Right lung (tissue), 10 donors: Measurements from ENCODE around the gene JMJD4. TPM values are rescaled to one million over a fixed set of nuclear protein-coding genes. Genes with fewer than 3 reads are reported as not detected.
A peak's percentile ranks its signal among the peaks of the same experiment; 100 is the strongest.

Source experiments
- DNase-seq, 2 donors: peaks; one replicate each; pipeline ENCODE4 v3.0.0-alpha.2; 2013
- long read RNA-seq, 8 donors: transcript quantifications; one replicate each; lab custom pipeline, GENCODE V29; 2026
- polyA plus RNA-seq, 5 donors: library from polyadenylated mRNA; unstranded; fragments of 120-200 nt; gene quantifications; one replicate each; pipeline versions ENCODE4 v1.2.1 to v1.2.3, GENCODE V29; 2013; ENCODE audit warnings: inconsistent platforms in 1 of 5, low replicate concordance in 1 of 5; ENCODE audit not compliant: insufficient read length in 5 of 5, insufficient read depth in 1 of 5

JMJD4 gene
- 10 to 100 TPM; 13.8 to 18.4 (median 16.0) TPM for polyA plus RNA-seq
- long read RNA-seq, donor 1, transcript JMJD4-201 (6 exons, 2,595 nt) = major isoform, 8 of 10 reads
- long read RNA-seq, donor 1, partial matches to known transcripts = 0 of 10 reads
- long read RNA-seq, donor 1, other reads (novel, unspliced or antisense) = 0 of 10 reads
- long read RNA-seq, donor 2, partial matches to known transcripts = 0 of 2 reads
- long read RNA-seq, donor 2, other reads (novel, unspliced or antisense) = 0 of 2 reads
- long read RNA-seq, donor 3, transcript JMJD4-201 (6 exons, 2,595 nt) = major isoform, 9 of 10 reads
- long read RNA-seq, donor 3, partial matches to known transcripts = 0 of 10 reads
- long read RNA-seq, donor 3, other reads (novel, unspliced or antisense) = 0 of 10 reads
- long read RNA-seq, donor 4, partial matches to known transcripts = 0 of 4 reads
- long read RNA-seq, donor 4, other reads (novel, unspliced or antisense) = 0 of 4 reads
- long read RNA-seq, donor 5, transcript JMJD4-201 (6 exons, 2,595 nt) = major isoform, 7 of 9 reads
- long read RNA-seq, donor 5, partial matches to known transcripts = 0 of 9 reads
- long read RNA-seq, donor 5, other reads (novel, unspliced or antisense) = 0 of 9 reads
- long read RNA-seq, donor 6, transcript JMJD4-201 (6 exons, 2,595 nt) = major isoform, 5 of 9 reads
- long read RNA-seq, donor 6, partial matches to known transcripts = 0 of 9 reads
- long read RNA-seq, donor 6, other reads (novel, unspliced or antisense) = 0 of 9 reads
- long read RNA-seq, donor 7, transcript JMJD4-201 (6 exons, 2,595 nt) = major isoform, 5 of 13 reads
- long read RNA-seq, donor 7, partial matches to known transcripts = 6 of 13 reads
- long read RNA-seq, donor 7, other reads (novel, unspliced or antisense) = 0 of 13 reads
- long read RNA-seq, donor 8, partial matches to known transcripts = 0 of 1 reads
- long read RNA-seq, donor 8, other reads (novel, unspliced or antisense) = 0 of 1 reads

- peak; percentile 91 to 92 for DNase-seq
Observed at GRCh38 chr1:227734856-227735538, at the start of gene JMJD4, which contains the start of gene SNAP47. TSS of gene JMJD4 (minus strand) at chr1:227735302. CDS start at chr1:227735273, 29 bp downstream. TSS of gene SNAP47 (plus strand) at chr1:227735435. CDS start at chr1:227747737, 12,302 bp downstream.

GRCh38 chr1:227782226-227782625 is 47.1 kb upstream of the JMJD4 start:
- no peak for DNase-seq

- DNase-seq = no peak
Observed at GRCh38 chr1:227781314-227781930, 46.3 kb upstream of the JMJD4 start.

- no peak for DNase-seq
Observed at GRCh38 chr1:227780101-227781044, 45.3 kb upstream of the JMJD4 start.

- no peak for DNase-seq
Observed at GRCh38 chr1:227779685-227780084, 44.6 kb upstream of the JMJD4 start.

- no peak for DNase-seq
Observed at GRCh38 chr1:227779021-227779441, 43.9 kb upstream of the JMJD4 start.

- DNase-seq = no peak
Observed at GRCh38 chr1:227778401-227778947, 43.4 kb upstream of the JMJD4 start.

- DNase-seq = no peak
Observed at GRCh38 chr1:227777646-227778045, 42.5 kb upstream of the JMJD4 start.

- DNase-seq = no peak
Observed at GRCh38 chr1:227777156-227777555, 42.1 kb upstream of the JMJD4 start.

- no peak for DNase-seq
Observed at GRCh38 chr1:227776331-227776771, 41.2 kb upstream of the JMJD4 start.

- DNase-seq = no peak
Observed at GRCh38 chr1:227775841-227776240, 40.7 kb upstream of the JMJD4 start.

GRCh38 chr1:227774821-227775661 is 39.9 kb upstream of the JMJD4 start:
- no peak for DNase-seq

GRCh38 chr1:227774051-227774731 is 39.1 kb upstream of the JMJD4 start:
- no peak for DNase-seq

- DNase-seq = no peak
Observed at GRCh38 chr1:227773558-227773957, 38.5 kb upstream of the JMJD4 start.

- DNase-seq = no peak
Observed at GRCh38 chr1:227771771-227772170, 36.7 kb upstream of the JMJD4 start.

GRCh38 chr1:227771326-227771725 is 36.2 kb upstream of the JMJD4 start:
- DNase-seq = no peak

GRCh38 chr1:227770812-227771211 is 35.7 kb upstream of the JMJD4 start:
- no peak for DNase-seq

GRCh38 chr1:227769936-227770494 is 34.9 kb upstream of the JMJD4 start:
- no peak for DNase-seq
